ENCODE measurements around the gene GBX2. TPM values are rescaled to one million over a fixed set of nuclear protein-coding genes. Genes with fewer than 3 reads are reported as not detected.

GBX2 gene
- total and polyA plus RNA-seq, 2 of the 13 experiments (the other 11 are each of a cell fraction or from before 2014, with no cell fraction given) = not detected

DNA sequence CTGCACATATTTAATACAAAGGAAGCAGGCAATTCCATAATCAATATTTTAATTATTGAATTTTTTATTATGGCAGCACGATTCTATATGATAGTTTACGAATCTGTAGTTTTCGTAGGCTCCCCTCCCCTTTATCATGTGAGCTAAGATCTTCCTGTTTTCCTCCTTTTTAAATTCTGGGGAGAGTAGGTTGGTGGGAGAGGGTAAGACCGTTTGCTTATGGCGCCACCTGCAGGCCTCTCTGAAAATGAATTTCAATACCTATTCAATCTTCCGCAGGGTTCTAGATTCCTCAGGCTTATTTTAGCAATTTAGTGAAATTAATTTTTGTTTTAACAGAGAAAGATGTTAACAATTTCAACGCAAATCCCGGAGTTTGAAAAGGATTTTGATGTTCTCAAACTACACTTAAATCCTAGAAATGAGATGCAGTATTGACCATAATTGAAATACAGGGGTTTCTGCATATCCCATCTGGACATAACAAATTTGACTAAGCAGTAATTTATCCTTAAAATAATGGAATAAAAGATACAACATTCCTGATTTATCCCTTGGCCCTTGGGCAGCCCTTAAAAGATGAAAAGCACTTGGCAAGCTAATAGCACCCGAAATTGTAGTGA is 12.8 kb upstream of the GBX2 start (continued):
- TF ChIP-seq, protein P1, sequence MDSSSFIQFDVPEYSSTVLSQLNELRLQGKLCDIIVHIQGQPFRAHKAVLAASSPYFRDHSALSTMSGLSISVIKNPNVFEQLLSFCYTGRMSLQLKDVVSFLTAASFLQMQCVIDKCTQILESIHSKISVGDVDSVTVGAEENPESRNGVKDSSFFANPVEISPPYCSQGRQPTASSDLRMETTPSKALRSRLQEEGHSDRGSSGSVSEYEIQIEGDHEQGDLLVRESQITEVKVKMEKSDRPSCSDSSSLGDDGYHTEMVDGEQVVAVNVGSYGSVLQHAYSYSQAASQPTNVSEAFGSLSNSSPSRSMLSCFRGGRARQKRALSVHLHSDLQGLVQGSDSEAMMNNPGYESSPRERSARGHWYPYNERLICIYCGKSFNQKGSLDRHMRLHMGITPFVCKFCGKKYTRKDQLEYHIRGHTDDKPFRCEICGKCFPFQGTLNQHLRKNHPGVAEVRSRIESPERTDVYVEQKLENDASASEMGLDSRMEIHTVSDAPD (CRISPR knock-in tag; IDR thresholded peaks at IDR 0.05) = no peak
- no peak for TF ChIP-seq IRF2 (CRISPR knock-in tag; IDR thresholded peaks at IDR 0.05)

DNA sequence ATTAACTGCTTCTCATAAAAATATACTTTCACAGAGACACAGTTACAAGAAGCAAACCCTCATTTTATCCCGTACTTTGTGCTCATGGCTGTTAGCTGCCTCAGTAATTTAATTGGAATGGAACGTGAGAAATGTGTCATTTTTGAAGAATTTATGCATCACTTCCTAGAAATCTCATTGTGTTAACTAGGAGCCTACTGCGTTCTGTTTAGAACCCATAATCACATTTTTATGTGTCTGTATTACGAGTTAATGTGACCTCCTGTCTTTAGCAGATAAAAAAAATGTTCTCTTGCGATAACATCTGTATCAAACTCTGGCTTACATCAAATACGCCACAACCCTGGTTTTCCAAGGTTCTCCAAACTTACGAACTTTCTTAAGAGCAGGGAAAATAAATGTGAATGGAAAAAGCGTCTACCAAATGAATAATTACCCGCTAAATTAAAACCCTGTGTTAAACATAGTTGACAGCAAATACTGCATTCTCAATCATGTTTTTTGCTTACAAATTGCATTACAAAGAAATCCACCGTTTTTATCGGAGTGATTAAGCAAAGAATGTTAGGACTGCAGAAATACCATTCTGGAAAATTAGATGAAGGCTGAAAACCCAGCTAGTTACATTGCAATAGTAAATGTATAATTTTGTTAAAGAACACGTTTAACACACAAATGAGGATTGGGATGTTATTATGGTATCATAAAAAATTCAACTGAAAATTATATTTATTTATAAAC is 12.1 kb upstream of the GBX2 start:
- no peaks in the 10 kb centered on the region; the same call in 1 of the 2 replicates for H4K20me1 ChIP-seq (ENCODE audit: insufficient read depth, low read length)
- POLR2A ChIA-PET = no interaction called here
- H2AFZ ChIP-seq (ENCODE audit: low read length) = no peak overlapping the region
- peaks cover 0 to 41% of the 10 kb centered on the region in 2 experiments; a peak in 3 of 5 replicates for H3K27me3 ChIP-seq (ENCODE audit: control insufficient read depth in 1 of 2, insufficient read depth in 2 of 2, low read length in 2 of 2)
- no peak for FAIRE-seq
- ATAC-seq = no peak
- no peak for DNase-seq (ENCODE audit: low spot score)
- no peak overlapping the region for H3K9ac ChIP-seq (ENCODE audit: insufficient read depth, low read depth, low read length)
- intact Hi-C loops (cut with micrococcal nuclease; ENCODE audit: unreplicated experiment) = no loop called here
- 50% methylated on average over 12 of the region's 12 CpGs for WGBS (ENCODE audit: low lambda C conversion rate)
- in situ Hi-C loops (cut with HindIII; ENCODE audit: extremely low pct_ligation_motif_present, low pct_unique_long_range_greater_than_20kb) = no loop called here
- CTCF ChIA-PET (ENCODE audit: low intra/inter-chr PET ratio, low total read pairs) = interaction anchor here (1.3 to 3.6 kb wide), 5 partner anchors 214 to 414 kb away, joined by 3 to 39 read pairs (median 12); no protein-coding TSS in a partner anchor
- no TSS peak for BruUV-seq (replicated peaks)
- no peak overlapping the region for H3K27ac ChIP-seq (ENCODE audit: extremely low read length, insufficient read depth, low read length)
- H3K4me2 ChIP-seq (ENCODE audit: low read depth, low read length) = no peak overlapping the region
- peak; percentile 96 for TF ChIP-seq EZH2 (conservative IDR thresholded peaks at IDR 0.05; ENCODE audit: low read depth, low read length)
- TF ChIP-seq THAP11 (CRISPR knock-in tag; IDR thresholded peaks at IDR 0.05) = 0 out of 2 replicates have a peak, but pooled peaks have one; percentile 5
- TF ChIP-seq, protein P2, sequence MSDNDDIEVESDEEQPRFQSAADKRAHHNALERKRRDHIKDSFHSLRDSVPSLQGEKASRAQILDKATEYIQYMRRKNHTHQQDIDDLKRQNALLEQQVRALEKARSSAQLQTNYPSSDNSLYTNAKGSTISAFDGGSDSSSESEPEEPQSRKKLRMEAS (IDR thresholded peaks at IDR 0.05) = no peak
- no peak for TF ChIP-seq ZNF260 (CRISPR knock-in tag; IDR thresholded peaks at IDR 0.05; ENCODE audit: borderline replicate concordance, low read depth)
- 0 out of 2 replicates have a peak, but pooled peaks cover 9% of the 10 kb centered on the region for H3K4me1 ChIP-seq (ENCODE audit: insufficient read depth, low read length)
- no peaks in the 10 kb centered on the region for H3K36me3 ChIP-seq (replicated peaks in 1 of 2; ENCODE audit: control insufficient read depth in 1 of 2, insufficient read depth in 2 of 2, low read length in 2 of 2)
- no peaks in the 10 kb centered on the region for H3K79me2 ChIP-seq (ENCODE audit: insufficient read depth, low read length)
- H3K4me3 ChIP-seq (replicated peaks in 1 of 3; ENCODE audit: insufficient read depth in 1 of 3, low read depth in 2 of 3, low read length in 3 of 3) = no peak overlapping the region
- H3K9me3 ChIP-seq (ENCODE audit: low read length) = no peaks in the 10 kb centered on the region
